ENCODE data around the gene MEOX2. TPM values are rescaled to one million over a fixed set of nuclear protein-coding genes. Genes with fewer than 3 reads are reported as not detected.

Gene MEOX2
- polyA plus RNA-seq, 1 donor from 2014 or later: not detected

- TF ChIP-seq MXI1 (conservative IDR thresholded peaks at IDR 0.05; ENCODE audit: poor library complexity, severe bottlenecking) (no peak), EP300 (conservative IDR thresholded peaks at IDR 0.05; ENCODE audit: poor library complexity, severe bottlenecking) (no peak)
These were observed 11.9 kb downstream of the MEOX2 start (continued) for GRCh38 chr7:15674586-15674985.

- Histone ChIP-seq H3K9ac (ENCODE audit: low read length) (no peak overlapping the region), H4K20me1 (ENCODE audit: insufficient read depth) (no peaks in the 10 kb centered on the region), H3K27me3 (ENCODE audit: insufficient read depth, low read depth, low read length) (no peaks in the 10 kb centered on the region), H2AFZ (ENCODE audit: low read depth, low read length) (no peak overlapping the region), H3K79me2 (replicated peaks; ENCODE audit: insufficient read depth, low read length) (no peaks in the 10 kb centered on the region), H3K27ac (ENCODE audit: low read length) (no peak overlapping the region), H3K4me3 (ENCODE audit: low read length) (no peak overlapping the region), H3K9me2 (ENCODE audit: insufficient read depth, low read length) (no peaks in the 10 kb centered on the region), H3K36me3 (ENCODE audit: insufficient read depth, low read length) (no peaks in the 10 kb centered on the region), H3K9me3 (ENCODE audit: low read length) (no peaks in the 10 kb centered on the region), H3F3A (ENCODE audit: insufficient read depth, low read length, poor library complexity, severe bottlenecking) (no peaks in the 10 kb centered on the region), H3K4me2 (ENCODE audit: low read length) (no peak overlapping the region)
- TF ChIP-seq MXI1 (conservative IDR thresholded peaks at IDR 0.05; ENCODE audit: poor library complexity, severe bottlenecking) (no peak), EP300 (conservative IDR thresholded peaks at IDR 0.05; ENCODE audit: poor library complexity, severe bottlenecking) (no peak), RAD21 (conservative IDR thresholded peaks at IDR 0.05) (no peak), EZH2 (IDR thresholded peaks at IDR 0.05; ENCODE audit: borderline replicate concordance, insufficient read depth, low read length, poor library complexity, severe bottlenecking) (no peak), TAF1 (IDR thresholded peaks at IDR 0.05; ENCODE audit: low read depth) (no peak), REST (IDR thresholded peaks at IDR 0.05; ENCODE audit: borderline replicate concordance) (no peak), SMC3 (conservative IDR thresholded peaks at IDR 0.05; ENCODE audit: poor library complexity) (no peak)
- TF ChIP-seq, protein P1, sequence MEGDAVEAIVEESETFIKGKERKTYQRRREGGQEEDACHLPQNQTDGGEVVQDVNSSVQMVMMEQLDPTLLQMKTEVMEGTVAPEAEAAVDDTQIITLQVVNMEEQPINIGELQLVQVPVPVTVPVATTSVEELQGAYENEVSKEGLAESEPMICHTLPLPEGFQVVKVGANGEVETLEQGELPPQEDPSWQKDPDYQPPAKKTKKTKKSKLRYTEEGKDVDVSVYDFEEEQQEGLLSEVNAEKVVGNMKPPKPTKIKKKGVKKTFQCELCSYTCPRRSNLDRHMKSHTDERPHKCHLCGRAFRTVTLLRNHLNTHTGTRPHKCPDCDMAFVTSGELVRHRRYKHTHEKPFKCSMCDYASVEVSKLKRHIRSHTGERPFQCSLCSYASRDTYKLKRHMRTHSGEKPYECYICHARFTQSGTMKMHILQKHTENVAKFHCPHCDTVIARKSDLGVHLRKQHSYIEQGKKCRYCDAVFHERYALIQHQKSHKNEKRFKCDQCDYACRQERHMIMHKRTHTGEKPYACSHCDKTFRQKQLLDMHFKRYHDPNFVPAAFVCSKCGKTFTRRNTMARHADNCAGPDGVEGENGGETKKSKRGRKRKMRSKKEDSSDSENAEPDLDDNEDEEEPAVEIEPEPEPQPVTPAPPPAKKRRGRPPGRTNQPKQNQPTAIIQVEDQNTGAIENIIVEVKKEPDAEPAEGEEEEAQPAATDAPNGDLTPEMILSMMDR (IDR thresholded peaks at IDR 0.05; ENCODE audit: poor library complexity, severe bottlenecking): no peak
These were observed 16.9 kb downstream of the MEOX2 start for GRCh38 chr7:15669443-15670090.

DNA sequence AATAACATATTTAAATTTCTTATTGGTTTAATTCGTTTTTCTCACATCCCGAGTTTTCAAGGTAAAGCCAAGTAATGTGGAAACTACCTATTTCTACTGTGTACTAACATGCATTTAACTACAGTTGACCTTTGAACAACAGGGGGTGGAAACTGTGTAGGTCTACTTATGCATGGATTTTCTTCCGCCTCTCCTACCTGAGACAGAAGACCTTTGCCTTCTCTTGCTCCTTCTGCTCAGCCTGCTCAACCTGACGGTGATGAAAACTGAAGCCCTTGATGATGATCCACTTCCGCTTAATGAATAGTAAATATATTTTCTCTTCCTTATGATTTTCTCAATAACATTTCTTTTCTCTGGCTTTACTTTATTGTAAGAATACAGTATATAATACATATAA, 18.5 kb downstream of the MEOX2 start:
- Histone ChIP-seq H4K20me1 (ENCODE audit: insufficient read depth) (no peaks in the 10 kb centered on the region), H3K36me3 (ENCODE audit: insufficient read depth, low read length) (no peaks in the 10 kb centered on the region), H2AFZ (ENCODE audit: low read depth, low read length) (no peak overlapping the region), H3K4me2 (ENCODE audit: low read length) (no peak overlapping the region), H3K27ac (ENCODE audit: low read length) (no peak overlapping the region), H3K27me3 (ENCODE audit: insufficient read depth, low read depth, low read length) (no peaks in the 10 kb centered on the region), H3K9me2 (ENCODE audit: insufficient read depth, low read length) (no peaks in the 10 kb centered on the region), H3F3A (ENCODE audit: insufficient read depth, low read length, poor library complexity, severe bottlenecking) (no peaks in the 10 kb centered on the region), H3K9me3 (ENCODE audit: low read length) (no peaks in the 10 kb centered on the region), H3K79me2 (replicated peaks; ENCODE audit: insufficient read depth, low read length) (no peaks in the 10 kb centered on the region), H3K9ac (ENCODE audit: low read length) (no peak overlapping the region), H3K4me3 (ENCODE audit: low read length) (no peak overlapping the region)
- no peak for TF ChIP-seq RAD21 (conservative IDR thresholded peaks at IDR 0.05)
- no peak for TF ChIP-seq SMC3 (conservative IDR thresholded peaks at IDR 0.05; ENCODE audit: poor library complexity)
- TF ChIP-seq, protein P1 (IDR thresholded peaks at IDR 0.05; ENCODE audit: poor library complexity, severe bottlenecking): no peak
- no peak for TF ChIP-seq EP300 (conservative IDR thresholded peaks at IDR 0.05; ENCODE audit: poor library complexity, severe bottlenecking)
- no peak for TF ChIP-seq EZH2 (IDR thresholded peaks at IDR 0.05; ENCODE audit: borderline replicate concordance, insufficient read depth, low read length, poor library complexity, severe bottlenecking)
- TF ChIP-seq TAF1 (IDR thresholded peaks at IDR 0.05; ENCODE audit: low read depth): no peak
- no peak for TF ChIP-seq POLR2AphosphoS5 (IDR thresholded peaks at IDR 0.05)
- no peak for TF ChIP-seq REST (IDR thresholded peaks at IDR 0.05; ENCODE audit: borderline replicate concordance)
- no peak for TF ChIP-seq MXI1 (conservative IDR thresholded peaks at IDR 0.05; ENCODE audit: poor library complexity, severe bottlenecking)

All from neural cell (in vitro differentiated cells).